SJSA1 (cell line): ENCODE results near the gene KCNK17. TPM values are rescaled to one million over a fixed set of nuclear protein-coding genes. Genes with fewer than 3 reads are reported as not detected.

Source experiments
- DNase-seq, 2 experiments: peaks; one replicate each; pipeline ENCODE4 v3.0.0-alpha.2; 2015 to 2020; ENCODE audit warnings: low spot score in 2 of 2, low read depth in 1 of 2
- H3K27ac ChIP-seq: fragments of 250-450 bp; sonication (Bioruptor Pico); 2 replicates; pipeline ENCODE4 v1.5.1; 2020; ENCODE audit warnings: mild to moderate bottlenecking, moderate library complexity
- H3K27me3 ChIP-seq: fragments of 250-450 bp; sonication (Bioruptor Pico); replicated peaks from 2 replicates; pipeline ENCODE4 v1.5.1; 2020; ENCODE audit warnings: mild to moderate bottlenecking, moderate library complexity
- H3K36me3 ChIP-seq: fragments of 250-450 bp; sonication (Bioruptor Pico); 2 replicates; pipeline ENCODE4 v1.5.1; 2020; ENCODE audit warnings: mild to moderate bottlenecking
- H3K4me1 ChIP-seq: fragments of 250-450 bp; sonication (Bioruptor Pico); replicated peaks from 2 replicates; pipeline ENCODE4 v1.6.1; 2021; ENCODE audit warnings: mild to moderate bottlenecking
- H3K4me3 ChIP-seq: fragments of 250-450 bp; sonication (Bioruptor Pico); 2 replicates; pipeline ENCODE4 v1.5.1; 2020; ENCODE audit warnings: mild to moderate bottlenecking
- H3K9me3 ChIP-seq: fragments of 250-450 bp; sonication (Bioruptor Pico); replicated peaks from 2 replicates; pipeline ENCODE4 v1.5.1; 2020; ENCODE audit warnings: mild to moderate bottlenecking
- total RNA-seq: library from RNA; depleted of rRNA; stranded (reverse); fragments of >200 nt; shearing (Covaris generic); gene quantifications from 2 replicates; pipeline ENCODE4 v1.2.3, GENCODE V29; 2014

Gene KCNK17
- total RNA-seq, 1 experiment from 2014 or later = not detected

DNA sequence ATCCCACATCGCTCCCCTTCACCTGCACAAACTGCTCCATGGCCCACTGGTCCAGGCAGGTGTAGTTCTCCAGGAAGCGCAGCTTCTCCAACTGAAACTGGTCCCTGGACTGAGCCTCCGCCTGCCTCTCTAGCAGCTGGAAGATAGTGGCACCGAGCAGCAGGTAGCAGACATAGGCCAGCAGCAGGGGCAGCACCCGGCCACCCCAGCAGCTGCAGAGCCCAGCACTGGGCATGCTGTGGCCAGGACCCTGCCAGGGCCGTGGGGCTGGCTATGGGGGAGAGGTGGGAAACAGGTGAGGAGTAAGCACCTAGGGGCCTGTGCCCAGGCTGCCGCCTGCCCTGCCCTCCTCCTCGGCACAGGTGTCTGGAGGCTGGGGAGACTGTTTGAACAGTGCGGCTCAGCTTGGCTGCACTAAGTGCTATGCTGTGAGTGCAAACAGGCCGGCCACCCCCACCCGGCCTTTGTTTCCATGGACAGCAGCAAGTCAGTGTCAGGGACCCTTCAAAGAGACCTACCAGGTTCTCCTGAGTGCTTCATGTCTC is 8.2 kb upstream of the KCNK17 start, which contains the start of gene KCNK16:
Gene KCNK16 (minus strand): TSS at position 397 of the 545 bp plus-strand sequence. CDS start 162 bp downstream, at position 235.
- Histone ChIP-seq H3K9me3 (no peaks in the 10 kb centered on the region), H3K4me1 (no peaks in the 10 kb centered on the region), H3K4me3 (no peak within 1 kb of the TSS), H3K36me3 (no peaks in the 10 kb centered on the region), H3K27ac (no peak within 1 kb of the TSS), H3K27me3 (no peaks in the 10 kb centered on the region)
- DNase-seq = no peak

DNA sequence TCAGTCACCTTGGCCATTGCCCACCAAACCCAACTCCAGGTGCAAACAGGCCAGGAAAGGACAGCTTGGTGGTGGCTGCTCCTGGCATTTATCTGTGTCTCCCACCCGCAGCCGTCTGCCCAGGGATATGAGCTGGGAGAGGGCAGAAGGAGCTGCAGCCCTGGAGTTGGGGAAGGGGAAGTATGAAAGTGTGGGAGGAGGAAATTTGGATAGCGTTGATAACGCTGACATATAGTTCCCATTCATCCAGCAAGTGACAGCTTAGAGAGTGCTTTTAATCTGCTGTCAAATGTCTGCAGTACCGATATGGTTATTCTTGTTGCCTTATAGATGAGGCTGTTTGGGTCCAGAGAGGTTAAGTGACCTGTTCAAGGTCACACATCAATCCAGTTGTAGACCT is 7.5 kb upstream of the KCNK17 start:
- Histone ChIP-seq H3K4me1 (no peaks in the 10 kb centered on the region), H3K27me3 (no peaks in the 10 kb centered on the region), H3K4me3 (no peak overlapping the region), H3K9me3 (no peaks in the 10 kb centered on the region), H3K36me3 (no peaks in the 10 kb centered on the region), H3K27ac (no peak overlapping the region)
- no peak for DNase-seq

DNA sequence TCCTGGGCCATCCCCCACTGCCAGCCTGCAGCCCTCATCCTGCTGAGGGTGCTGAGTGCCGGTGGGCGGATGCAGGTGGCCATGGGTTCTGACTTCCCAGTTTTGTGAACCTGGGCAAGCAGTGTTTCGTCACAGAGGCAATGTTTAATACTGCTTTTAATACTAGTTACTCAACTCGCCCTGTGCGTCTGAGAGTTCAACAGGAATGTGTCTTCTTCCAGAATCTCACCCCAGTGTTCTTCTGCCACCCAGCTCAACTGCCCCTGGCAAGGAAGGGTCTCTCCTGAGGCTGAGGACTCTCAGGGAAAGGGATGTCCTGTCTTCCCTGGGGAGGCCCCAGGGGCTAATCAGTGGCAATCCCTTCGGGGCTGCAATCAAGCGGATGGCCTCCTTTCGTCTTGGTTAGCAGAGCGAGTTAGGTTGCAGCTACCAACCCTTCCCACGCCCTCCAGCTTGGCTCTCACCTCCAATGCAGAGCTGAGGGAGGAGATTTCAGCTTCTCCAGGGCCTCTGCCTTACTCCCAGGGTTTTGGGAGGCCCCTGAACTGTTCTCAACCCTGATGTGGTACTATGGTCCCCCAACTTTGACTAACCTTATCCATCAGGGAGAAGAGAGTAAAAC is 6.3 kb upstream of the KCNK17 start:
- Histone ChIP-seq H3K4me3 (no peak overlapping the region), H3K4me1 (no peaks in the 10 kb centered on the region), H3K27me3 (no peaks in the 10 kb centered on the region), H3K27ac (no peak overlapping the region), H3K9me3 (no peaks in the 10 kb centered on the region), H3K36me3 (no peaks in the 10 kb centered on the region)
- DNase-seq = no peak

DNA sequence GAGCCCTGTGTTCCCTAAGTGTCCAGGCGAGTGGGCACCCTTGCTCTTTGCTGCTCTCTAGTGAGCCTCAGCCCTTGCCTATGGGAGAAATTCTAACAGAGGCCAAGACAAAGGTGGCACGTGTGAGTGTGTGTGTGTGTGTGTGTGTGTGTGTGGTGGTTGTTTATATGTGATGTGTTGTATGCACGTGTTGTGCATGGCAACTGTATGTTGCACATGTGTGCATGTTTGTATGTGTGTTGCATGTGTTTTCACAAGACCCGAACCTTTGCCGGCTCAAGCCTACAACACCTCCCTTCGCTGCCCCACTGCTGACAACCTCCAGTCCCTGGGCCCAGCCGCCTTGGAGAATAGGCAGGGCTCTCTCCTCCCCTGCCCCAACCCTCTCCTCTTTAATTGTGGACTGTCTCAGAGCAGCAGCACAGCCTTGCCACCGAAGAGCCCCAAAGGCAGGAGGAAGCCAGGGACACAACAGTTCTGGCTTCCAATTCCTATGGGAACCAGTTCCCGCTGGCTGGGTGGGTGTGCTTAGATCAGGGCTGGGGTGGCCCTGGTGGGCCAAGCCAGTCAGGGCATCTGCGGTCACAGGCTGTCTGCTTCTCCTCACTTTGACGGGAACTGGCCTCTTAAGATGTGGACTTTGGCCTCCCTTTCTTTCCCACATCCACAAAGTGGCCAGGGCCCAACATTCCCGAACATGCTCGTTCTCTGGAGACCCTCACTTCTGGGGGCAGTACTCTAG is 5.6 kb upstream of the KCNK17 start:
- no peak overlapping the region for H3K27ac ChIP-seq
- H3K27me3 ChIP-seq = no peaks in the 10 kb centered on the region; the same call in 1 of the 2 replicates
- H3K36me3 ChIP-seq = no peaks in the 10 kb centered on the region
- H3K4me1 ChIP-seq = no peaks in the 10 kb centered on the region
- no peak for DNase-seq
- no peaks in the 10 kb centered on the region for H3K9me3 ChIP-seq
- H3K4me3 ChIP-seq = no peak overlapping the region

DNA sequence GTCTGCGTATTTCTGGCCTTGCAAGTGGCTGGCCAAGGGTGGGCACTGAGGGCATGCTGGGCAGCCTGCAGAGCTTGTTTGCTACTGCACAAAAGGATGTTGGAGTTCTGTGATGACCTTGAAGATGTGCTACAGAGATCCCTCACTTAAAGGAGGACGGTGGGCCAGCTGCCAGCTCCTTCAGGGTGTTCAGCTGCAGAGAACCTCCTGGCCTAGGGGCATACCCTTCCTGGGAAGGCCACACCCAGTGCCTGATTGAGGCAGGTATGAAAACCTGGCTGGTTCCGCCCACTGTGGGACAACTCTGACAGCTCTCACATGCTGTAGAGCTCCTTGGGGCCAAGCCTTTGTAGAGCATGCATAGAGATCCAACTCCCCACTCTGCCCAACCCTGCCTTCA is 3.0 kb upstream of the KCNK17 start:
- Histone ChIP-seq H3K27me3 (peaks cover 19% of the 10 kb centered on the region), H3K4me3 (no peak overlapping the region), H3K27ac (no peak overlapping the region), H3K9me3 (no peaks in the 10 kb centered on the region), H3K36me3 (no peaks in the 10 kb centered on the region), H3K4me1 (no peaks in the 10 kb centered on the region)
- no peak for DNase-seq

DNA sequence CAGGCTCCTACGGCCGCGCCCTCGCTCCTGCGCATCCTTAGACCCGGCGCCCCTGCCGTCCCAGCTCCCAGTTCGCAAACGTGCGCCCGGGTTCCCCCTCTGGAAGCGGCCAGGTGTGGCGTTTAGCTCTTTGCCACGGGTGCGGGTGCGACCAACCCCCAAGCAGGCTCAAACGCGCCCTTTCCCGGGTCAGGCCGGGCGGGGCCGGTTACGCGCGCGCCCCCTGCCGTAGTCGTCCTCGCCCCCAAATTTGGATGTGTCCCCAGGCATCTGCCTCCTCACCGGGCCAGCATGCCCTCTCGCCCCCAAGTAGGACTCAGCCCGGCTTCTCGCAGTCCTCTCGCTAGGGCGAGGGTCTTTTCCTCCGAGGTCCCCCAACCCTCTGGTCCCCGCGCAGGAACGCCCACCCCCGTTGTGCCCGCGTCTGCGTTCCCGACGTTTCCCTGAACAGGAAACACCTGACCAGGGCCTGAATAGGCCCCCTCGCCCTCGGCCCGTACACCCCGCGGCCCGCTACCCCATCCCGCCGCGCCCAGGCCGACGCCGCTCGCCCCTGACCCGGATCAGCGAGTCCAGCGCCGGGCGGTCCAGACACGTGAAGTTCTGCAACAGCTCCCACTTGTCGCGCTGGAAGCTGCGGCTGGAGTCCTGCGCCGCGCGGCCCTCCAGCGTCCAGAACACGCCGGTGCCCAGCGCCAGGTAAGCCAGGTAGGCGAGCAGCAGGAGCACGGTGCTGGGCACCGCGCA is 520 bp downstream of the KCNK17 start:
- H3K4me1 ChIP-seq = no peaks in the 10 kb centered on the region
- H3K36me3 ChIP-seq = no peaks in the 10 kb centered on the region
- H3K9me3 ChIP-seq = no peaks in the 10 kb centered on the region
- H3K27me3 ChIP-seq = peaks cover 26% of the 10 kb centered on the region
- H3K4me3 ChIP-seq = no peak overlapping the region
- DNase-seq = no peak
- no peak overlapping the region for H3K27ac ChIP-seq

DNA sequence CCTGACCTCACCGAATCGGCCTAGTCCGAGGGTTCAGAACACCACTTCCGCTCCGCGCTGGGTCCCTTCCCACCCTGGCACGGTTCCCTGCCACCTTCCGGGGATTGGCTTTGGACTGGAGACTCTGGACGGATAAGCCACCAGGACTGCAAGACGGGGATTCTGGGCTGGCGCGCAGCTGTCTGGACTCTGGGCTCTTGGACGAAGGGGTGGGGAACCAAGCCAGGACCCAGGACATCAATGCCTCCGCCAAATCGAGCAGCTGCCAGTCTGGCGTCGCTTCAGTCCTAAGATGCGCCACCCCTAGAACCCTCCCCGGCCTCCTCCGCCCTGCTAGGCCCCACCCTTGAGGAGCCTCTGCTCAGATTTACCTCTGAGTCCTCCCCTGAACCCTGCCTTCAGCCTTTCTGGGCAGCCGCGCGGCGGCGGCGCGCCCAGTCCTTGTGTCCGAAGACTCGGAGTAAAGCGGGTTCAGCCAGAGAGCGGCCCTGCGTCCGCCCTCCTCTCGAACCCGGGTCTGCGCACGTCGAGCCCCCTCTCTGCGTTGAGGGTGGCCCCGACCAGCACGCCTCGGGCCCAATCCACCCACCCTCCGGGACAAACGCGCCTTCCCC is 1.2 kb downstream of the KCNK17 start:
- H3K4me1 ChIP-seq = no peaks in the 10 kb centered on the region
- no peaks in the 10 kb centered on the region for H3K36me3 ChIP-seq
- no peak for DNase-seq
- H3K9me3 ChIP-seq = no peaks in the 10 kb centered on the region
- H3K27me3 ChIP-seq = peaks cover 26% of the 10 kb centered on the region
- H3K27ac ChIP-seq = no peak overlapping the region
- H3K4me3 ChIP-seq = no peak overlapping the region

DNA sequence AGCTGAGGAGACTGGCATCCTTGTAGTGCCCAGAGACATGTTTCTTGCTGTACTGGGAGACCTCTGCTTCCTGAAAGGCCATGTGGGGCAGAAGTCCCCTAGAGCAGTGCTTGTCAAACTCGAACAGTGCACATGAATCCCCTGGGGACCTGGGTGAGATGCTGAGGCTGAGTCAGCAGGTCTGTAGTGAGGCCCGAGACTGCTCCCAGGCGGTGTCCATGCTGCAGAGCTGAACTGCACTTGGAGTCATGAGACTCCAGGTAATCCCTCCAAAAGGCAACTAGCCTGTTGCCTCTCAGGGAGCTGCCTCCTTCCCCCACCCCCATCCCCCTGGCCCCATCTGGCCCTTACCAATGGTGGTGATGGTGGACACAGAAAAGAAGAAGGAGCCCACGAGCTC is 3.7 kb downstream of the KCNK17 start:
- Histone ChIP-seq H3K27me3 (peaks cover 26% of the 10 kb centered on the region), H3K36me3 (no peaks in the 10 kb centered on the region), H3K9me3 (no peaks in the 10 kb centered on the region), H3K4me1 (no peaks in the 10 kb centered on the region), H3K27ac (no peak overlapping the region), H3K4me3 (no peak overlapping the region)
- DNase-seq = no peak

DNA sequence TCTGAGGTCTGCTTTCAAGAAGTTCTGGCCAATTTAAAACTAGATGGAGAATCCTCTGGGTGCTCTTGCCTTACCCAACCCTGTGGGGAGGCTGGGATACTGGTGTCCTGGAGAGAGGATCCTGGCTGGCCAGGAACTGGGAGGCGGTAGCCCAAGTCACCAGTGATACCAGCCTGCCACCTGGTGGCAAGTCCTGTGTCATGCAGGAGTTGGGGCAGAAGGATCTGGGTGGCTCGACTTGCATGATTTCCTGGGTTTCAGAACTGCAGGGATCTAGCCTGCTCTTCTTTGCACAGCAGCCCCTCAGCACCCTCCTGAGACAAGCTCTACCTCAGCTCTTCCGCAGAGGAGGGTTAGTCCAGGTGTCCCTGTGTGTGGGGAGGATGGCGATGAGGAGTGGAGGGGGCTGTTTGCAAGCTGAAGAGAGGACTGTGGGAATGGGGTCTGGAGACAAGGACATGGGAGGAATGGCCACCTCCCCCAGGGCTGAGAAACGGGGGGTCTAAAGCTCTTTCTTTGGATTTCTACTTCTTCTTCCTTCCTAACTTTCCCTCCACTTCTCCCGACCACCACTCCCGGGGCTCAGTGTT is 4.2 kb downstream of the KCNK17 start:
- no peaks in the 10 kb centered on the region for H3K36me3 ChIP-seq
- peak; percentile 41 to 66 for DNase-seq
- H3K4me3 ChIP-seq = no peak overlapping the region
- no peaks in the 10 kb centered on the region for H3K4me1 ChIP-seq
- H3K27me3 ChIP-seq = peaks cover 26% of the 10 kb centered on the region
- no peaks in the 10 kb centered on the region for H3K9me3 ChIP-seq
- H3K27ac ChIP-seq = no peak overlapping the region

DNA sequence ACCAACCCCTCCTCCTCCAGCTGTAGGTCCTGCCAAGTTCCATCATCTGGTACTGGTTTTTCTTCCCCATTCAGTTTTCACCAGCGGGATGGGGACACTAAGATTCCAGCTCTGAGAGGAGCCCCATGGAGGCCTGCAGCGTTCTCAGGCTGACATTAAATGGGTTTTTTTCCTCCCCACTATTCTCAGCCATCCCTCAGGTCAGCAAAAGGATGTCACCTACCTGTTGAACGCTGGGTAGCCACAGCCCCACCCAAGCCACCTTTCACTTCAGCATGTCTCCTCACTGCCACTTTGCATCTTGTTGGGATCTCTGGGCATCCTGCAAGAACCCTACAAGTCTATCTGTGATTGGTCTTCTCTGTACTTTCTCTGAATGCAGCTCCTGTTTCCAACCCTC is 6.8 kb downstream of the KCNK17 start:
- Histone ChIP-seq H3K27ac (no peak overlapping the region), H3K9me3 (no peaks in the 10 kb centered on the region), H3K27me3 (peaks cover 9% of the 10 kb centered on the region), H3K36me3 (no peaks in the 10 kb centered on the region), H3K4me3 (no peak overlapping the region), H3K4me1 (no peaks in the 10 kb centered on the region; the same call in 1 of the 2 replicates)
- no peak for DNase-seq

DNA sequence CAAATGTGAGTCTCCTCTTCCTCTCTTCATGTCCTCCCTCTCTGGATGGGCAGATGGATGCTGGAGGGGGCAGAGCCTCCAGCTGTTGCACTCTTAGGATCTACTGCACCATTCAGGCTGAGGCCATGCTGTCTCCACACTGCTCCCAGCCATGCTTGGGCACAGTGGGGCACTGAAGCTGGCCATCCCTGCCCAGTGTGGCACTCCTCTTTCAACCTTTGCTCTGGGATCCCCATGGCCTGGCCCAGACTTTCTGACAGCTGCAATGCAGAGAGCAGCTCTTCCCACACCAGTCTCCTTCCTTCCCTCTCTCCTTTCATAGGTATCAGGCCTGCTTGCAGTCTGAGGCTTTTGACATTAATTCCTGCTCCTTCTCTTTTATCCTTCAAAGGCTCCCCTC is 9.3 kb downstream of the KCNK17 start:
- no peak overlapping the region for H3K4me3 ChIP-seq
- no peak overlapping the region for H3K27ac ChIP-seq
- no peaks in the 10 kb centered on the region for H3K36me3 ChIP-seq
- no peaks in the 10 kb centered on the region for H3K27me3 ChIP-seq
- H3K4me1 ChIP-seq = no peaks in the 10 kb centered on the region; the same call in 1 of the 2 replicates
- no peak for DNase-seq
- H3K9me3 ChIP-seq = no peaks in the 10 kb centered on the region

DNA sequence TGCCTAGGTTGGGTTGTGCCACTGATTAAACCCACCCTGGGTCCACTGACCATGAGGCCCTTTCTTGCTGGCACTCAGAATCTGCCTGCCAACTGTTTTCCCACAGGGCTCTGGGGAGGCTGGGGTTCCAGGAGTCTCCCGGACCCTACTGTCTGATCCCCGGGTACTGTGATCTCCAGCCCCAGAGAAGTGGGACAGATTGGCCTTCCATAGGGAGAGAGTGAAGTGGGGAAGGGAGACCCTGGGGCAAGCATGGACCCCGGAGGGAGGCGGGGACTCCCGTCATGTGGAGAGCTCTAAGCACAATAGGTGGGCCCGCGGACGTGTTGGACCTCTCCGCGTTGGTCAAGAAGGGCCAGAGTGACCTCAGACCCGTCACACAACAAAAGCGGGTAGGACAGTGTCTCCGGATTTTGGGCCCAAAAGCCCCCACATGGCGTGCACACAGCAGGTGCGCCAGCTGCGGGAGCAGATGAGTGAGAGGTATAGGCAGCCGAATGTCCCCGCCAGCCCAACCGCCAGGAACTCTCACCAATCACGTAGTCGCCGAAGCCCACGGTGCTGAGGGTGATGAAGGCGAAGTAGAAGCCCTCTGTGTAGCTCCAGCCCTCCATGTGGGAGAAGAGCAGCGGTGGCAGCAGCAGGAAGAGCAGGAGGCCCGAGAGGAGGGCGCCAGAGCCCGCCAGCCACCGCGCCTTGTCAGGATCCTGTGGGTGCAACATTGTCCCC is 10.6 kb downstream of the KCNK17 start:
- H3K4me1 ChIP-seq = no peaks in the 10 kb centered on the region; the same call in 1 of the 2 replicates
- H3K27ac ChIP-seq = no peak overlapping the region
- peaks cover 7% of the 10 kb centered on the region; the same call in 1 of the 2 replicates for H3K27me3 ChIP-seq
- DNase-seq = no peak
- no peak overlapping the region for H3K4me3 ChIP-seq
- H3K36me3 ChIP-seq = no peaks in the 10 kb centered on the region
- H3K9me3 ChIP-seq = no peaks in the 10 kb centered on the region
